CD8-positive, alpha-beta memory T cell (primary cell): Measurements from ENCODE around the gene LRCH3. TPM values are rescaled to one million over a fixed set of nuclear protein-coding genes. Genes with fewer than 3 reads are reported as not detected.

Experiments used
- CTCF ChIA-PET: fragments of 350-600 bp; sonication (Branson Sonifier 250); formaldehyde crosslinking; loops from one replicate; lab custom pipeline; 2021; ENCODE audit warnings: antibody characterized with exemption; lab: Charles Lee
- POLR2A ChIA-PET: fragments of 350-600 bp; sonication (Branson Sonifier 250); formaldehyde crosslinking; loops from one replicate; lab custom pipeline; 2021; ENCODE audit warnings: antibody characterized with exemption; lab: Charles Lee
- DNase-seq, 5 donors: peaks; one replicate each; pipeline versions ENCODE4 v3.0.0 to v3.0.0-alpha.2; 2020 to 2022; ENCODE audit warnings: mixed read lengths in 1 of 5
- H3K27ac ChIP-seq: one replicate; pipeline ENCODE4 v1.7.0; 2013; ENCODE audit warnings: low read depth, mild to moderate bottlenecking, low read length, moderate library complexity
- H3K27me3 ChIP-seq: 2 replicates; pipeline ENCODE4 v1.7.0; 2013; ENCODE audit warnings: low read length, mild to moderate bottlenecking; ENCODE audit not compliant: insufficient read depth, poor library complexity, severe bottlenecking
- H3K36me3 ChIP-seq: 2 replicates; pipeline ENCODE4 v1.7.0; 2013; ENCODE audit warnings: mild to moderate bottlenecking, low read length, moderate library complexity; ENCODE audit not compliant: insufficient read depth
- H3K4me1 ChIP-seq: 2 replicates; pipeline ENCODE4 v1.7.0; 2013; ENCODE audit warnings: mild to moderate bottlenecking, low read length, moderate library complexity; ENCODE audit not compliant: insufficient read depth
- H3K4me3 ChIP-seq: 2 replicates; pipeline ENCODE4 v1.7.0; 2013; ENCODE audit warnings: mild to moderate bottlenecking, low read length
- H3K9me3 ChIP-seq: 2 replicates; pipeline ENCODE4 v1.7.0; 2013; ENCODE audit warnings: mild to moderate bottlenecking, low read length
- H3K27ac Mint-ChIP-seq, 8 donors: one replicate each; pipeline ENCODE4 v1.8.0; 2020 to 2021; ENCODE audit warnings: mixed read lengths in 8 of 8, mild to moderate bottlenecking in 6 of 8, inconsistent platforms in 3 of 8, moderate library complexity in 3 of 8
- H3K27me3 Mint-ChIP-seq, 2 donors: one replicate each; pipeline ENCODE4 v1.8.0; 2020 to 2021; ENCODE audit warnings: mixed read lengths in 2 of 2, mild to moderate bottlenecking in 1 of 2, moderate library complexity in 1 of 2
- H3K36me3 Mint-ChIP-seq, 3 donors: one replicate each; pipeline ENCODE4 v1.8.0; 2020 to 2021; ENCODE audit warnings: mixed read lengths in 3 of 3, inconsistent platforms in 1 of 3, mild to moderate bottlenecking in 1 of 3
- H3K4me1 Mint-ChIP-seq, 3 donors: one replicate each; pipeline ENCODE4 v1.8.0; 2020 to 2021; ENCODE audit warnings: mixed read lengths in 3 of 3, inconsistent platforms in 1 of 3, mild to moderate bottlenecking in 1 of 3
- H3K4me3 Mint-ChIP-seq, 7 donors: one replicate each; pipeline ENCODE4 v1.8.0; 2020 to 2021; ENCODE audit warnings: mixed read lengths in 7 of 7, mild to moderate bottlenecking in 6 of 7, moderate library complexity in 4 of 7, inconsistent platforms in 2 of 7
- H3K9me3 Mint-ChIP-seq, 5 donors: one replicate each; pipeline ENCODE4 v1.8.0; 2020 to 2022; ENCODE audit warnings: mixed read lengths in 5 of 5, mild to moderate bottlenecking in 3 of 5, moderate library complexity in 2 of 5, inconsistent platforms in 1 of 5
- polyA plus RNA-seq: library from polyadenylated mRNA; unstranded; fragments of 300-500 nt; fragmentation: Illumina TruSeq; gene quantifications from one replicate; pipeline ENCODE4 v1.2.3, GENCODE V29; 2021
- total RNA-seq, 2 experiments: library from RNA; stranded (reverse); gene quantifications; one replicate each; pipeline ENCODE4 v1.2.3, GENCODE V29; 2021

Gene LRCH3
- total and polyA plus RNA-seq, 3 experiments from 2014 or later = 26.5 to 56.3 (median 51.2) TPM

- no peak overlapping the region for H3K27ac ChIP-seq
- H3K9me3 ChIP-seq = no peaks in the 10 kb centered on the region
- H3K27ac Mint-ChIP-seq = no peak overlapping the region
- peaks cover 0 to 4% (median 0%) of the 10 kb centered on the region in 3 donors for H3K4me1 Mint-ChIP-seq
- H3K36me3 Mint-ChIP-seq = peaks cover 0 to 74% (median 20%) of the 10 kb centered on the region in 3 donors
- H3K4me3 Mint-ChIP-seq = no peak overlapping the region
- POLR2A ChIA-PET = no interaction called here
- H3K4me3 ChIP-seq = no peak overlapping the region
- H3K27me3 ChIP-seq = no peaks in the 10 kb centered on the region
- no peaks in the 10 kb centered on the region for H3K27me3 Mint-ChIP-seq
- CTCF ChIA-PET = no interaction called here
- DNase-seq = no peak
- no peaks in the 10 kb centered on the region for H3K4me1 ChIP-seq
- peaks cover 21% of the 10 kb centered on the region for H3K36me3 ChIP-seq
- no peaks in the 10 kb centered on the region for H3K9me3 Mint-ChIP-seq
Observed at GRCh38 chr3:197837282-197837681, 46.2 kb downstream of the LRCH3 start.

- Mint-ChIP-seq H3K27ac (no peak overlapping the region), H3K27me3 (no peaks in the 10 kb centered on the region), H3K4me1 (peaks cover 2 to 4% (median 4%) of the 10 kb centered on the region in 3 donors), H3K4me3 (no peak overlapping the region), H3K9me3 (no peaks in the 10 kb centered on the region), H3K36me3 (peaks cover 15 to 73% (median 23%) of the 10 kb centered on the region in 3 donors)
- Histone ChIP-seq H3K36me3 (peaks cover 24% of the 10 kb centered on the region), H3K9me3 (no peaks in the 10 kb centered on the region), H3K4me1 (no peaks in the 10 kb centered on the region), H3K27ac (no peak overlapping the region), H3K27me3 (no peaks in the 10 kb centered on the region), H3K4me3 (no peak overlapping the region)
- POLR2A ChIA-PET = no interaction called here
- CTCF ChIA-PET = interaction anchor here (1.2 kb wide), 1 partner anchor 48 kb away, joined by 4 read pairs; no protein-coding TSS in a partner anchor
- no peak for DNase-seq
Observed at GRCh38 chr3:197841789-197842188, 50.7 kb downstream of the LRCH3 start.

GRCh38 chr3:197846491-197846890 is 55.4 kb downstream of the LRCH3 start:
- no peak overlapping the region for H3K4me3 Mint-ChIP-seq
- DNase-seq = no peak
- H3K27me3 ChIP-seq = no peaks in the 10 kb centered on the region
- H3K9me3 ChIP-seq = no peaks in the 10 kb centered on the region
- peaks cover 14 to 27% (median 25%) of the 10 kb centered on the region in 3 donors for H3K4me1 Mint-ChIP-seq
- no peaks in the 10 kb centered on the region for H3K9me3 Mint-ChIP-seq
- H3K27ac ChIP-seq = no peak overlapping the region
- H3K27ac Mint-ChIP-seq = peak overlapping the region in 4 of 8 donors; percentile 0 to 78 (median 42)
- CTCF ChIA-PET = no interaction called here
- H3K4me3 ChIP-seq = no peak overlapping the region
- no peaks in the 10 kb centered on the region for H3K27me3 Mint-ChIP-seq
- H3K36me3 Mint-ChIP-seq = peaks cover 19 to 73% (median 28%) of the 10 kb centered on the region in 3 donors
- POLR2A ChIA-PET = no interaction called here
- peaks cover 10% of the 10 kb centered on the region for H3K36me3 ChIP-seq
- peaks cover 17% of the 10 kb centered on the region for H3K4me1 ChIP-seq

GRCh38 chr3:197847866-197848401 is 56.9 kb downstream of the LRCH3 start:
- H3K27ac ChIP-seq = peak overlapping the region; percentile 32
- H3K4me1 Mint-ChIP-seq = peaks cover 14 to 27% (median 25%) of the 10 kb centered on the region in 3 donors
- ChIA-PET POLR2A (interaction anchor here (0.7 to 1.1 kb wide), 2 partner anchors 28 to 97 kb away, joined by 3 read pairs; no protein-coding TSS in a partner anchor), CTCF (interaction anchor here (1.5 kb wide), 1 partner anchor 58 kb away, joined by 3 read pairs; no protein-coding TSS in a partner anchor)
- DNase-seq = peak in 2 of 5 donors; percentile 30 to 54
- H3K36me3 ChIP-seq = peaks cover 17% of the 10 kb centered on the region
- H3K4me1 ChIP-seq = peaks cover 17% of the 10 kb centered on the region
- peak overlapping the region; percentile 73 to 96 (median 94) for H3K27ac Mint-ChIP-seq
- no peaks in the 10 kb centered on the region for H3K27me3 Mint-ChIP-seq
- peak overlapping the region; percentile 51 for H3K4me3 ChIP-seq
- peaks cover 19 to 74% (median 30%) of the 10 kb centered on the region in 3 donors for H3K36me3 Mint-ChIP-seq
- peak overlapping the region; percentile 57 to 84 (median 78) for H3K4me3 Mint-ChIP-seq
- no peaks in the 10 kb centered on the region for H3K27me3 ChIP-seq
- H3K9me3 ChIP-seq = no peaks in the 10 kb centered on the region
- H3K9me3 Mint-ChIP-seq = no peaks in the 10 kb centered on the region

GRCh38 chr3:197854596-197855343 is 63.7 kb downstream of the LRCH3 start:
- no peaks in the 10 kb centered on the region for H3K9me3 ChIP-seq
- H3K4me3 ChIP-seq = no peak overlapping the region
- H3K27me3 Mint-ChIP-seq = no peaks in the 10 kb centered on the region
- POLR2A ChIA-PET = no interaction called here
- H3K9me3 Mint-ChIP-seq = no peaks in the 10 kb centered on the region
- no peak for DNase-seq
- no peaks in the 10 kb centered on the region for H3K4me1 Mint-ChIP-seq
- H3K27me3 ChIP-seq = no peaks in the 10 kb centered on the region
- peaks cover 28% of the 10 kb centered on the region for H3K36me3 ChIP-seq
- H3K27ac ChIP-seq = no peak overlapping the region
- no peaks in the 10 kb centered on the region for H3K4me1 ChIP-seq
- no peak overlapping the region for H3K27ac Mint-ChIP-seq
- no peak overlapping the region for H3K4me3 Mint-ChIP-seq
- CTCF ChIA-PET = no interaction called here
- H3K36me3 Mint-ChIP-seq = peaks cover 4 to 80% (median 31%) of the 10 kb centered on the region in 3 donors

GRCh38 chr3:197855571-197855970 is 64.5 kb downstream of the LRCH3 start:
- DNase-seq = no peak
- H3K27ac Mint-ChIP-seq = no peak overlapping the region
- no peaks in the 10 kb centered on the region for H3K4me1 Mint-ChIP-seq
- Histone ChIP-seq H3K4me1 (no peaks in the 10 kb centered on the region), H3K9me3 (no peaks in the 10 kb centered on the region), H3K36me3 (peaks cover 28% of the 10 kb centered on the region), H3K27ac (no peak overlapping the region), H3K27me3 (no peaks in the 10 kb centered on the region), H3K4me3 (no peak overlapping the region)
- ChIA-PET POLR2A (no interaction called here), CTCF (no interaction called here)
- H3K36me3 Mint-ChIP-seq = peaks cover 4 to 79% (median 27%) of the 10 kb centered on the region in 3 donors
- H3K4me3 Mint-ChIP-seq = no peak overlapping the region
- H3K9me3 Mint-ChIP-seq = no peaks in the 10 kb centered on the region
- H3K27me3 Mint-ChIP-seq = no peaks in the 10 kb centered on the region

GRCh38 chr3:197856199-197856816 is 65.3 kb downstream of the LRCH3 start:
- no peak overlapping the region for H3K27ac ChIP-seq
- CTCF ChIA-PET = no interaction called here
- Mint-ChIP-seq H3K4me3 (no peak overlapping the region), H3K27me3 (no peaks in the 10 kb centered on the region), H3K9me3 (no peaks in the 10 kb centered on the region), H3K27ac (no peak overlapping the region), H3K36me3 (peaks cover 4 to 78% (median 24%) of the 10 kb centered on the region in 3 donors), H3K4me1 (peaks cover 0 to 6% (median 3%) of the 10 kb centered on the region in 3 donors)
- no peaks in the 10 kb centered on the region for H3K9me3 ChIP-seq
- POLR2A ChIA-PET = no interaction called here
- no peak for DNase-seq
- peaks cover 28% of the 10 kb centered on the region for H3K36me3 ChIP-seq
- no peaks in the 10 kb centered on the region for H3K27me3 ChIP-seq
- no peaks in the 10 kb centered on the region for H3K4me1 ChIP-seq
- H3K4me3 ChIP-seq = no peak overlapping the region

- no peaks in the 10 kb centered on the region for H3K9me3 Mint-ChIP-seq
- no peak for DNase-seq
- H3K27ac Mint-ChIP-seq = no peak overlapping the region
- no peak overlapping the region for H3K27ac ChIP-seq
- ChIA-PET POLR2A (no interaction called here), CTCF (no interaction called here)
- H3K4me3 ChIP-seq = no peak overlapping the region
- peaks cover 16% of the 10 kb centered on the region for H3K36me3 ChIP-seq
- H3K27me3 Mint-ChIP-seq = no peaks in the 10 kb centered on the region
- H3K4me1 Mint-ChIP-seq = peaks cover 0 to 6% (median 3%) of the 10 kb centered on the region in 3 donors
- H3K4me1 ChIP-seq = no peaks in the 10 kb centered on the region
- H3K9me3 ChIP-seq = no peaks in the 10 kb centered on the region
- H3K4me3 Mint-ChIP-seq = no peak overlapping the region
- H3K36me3 Mint-ChIP-seq = peaks cover 4 to 71% (median 20%) of the 10 kb centered on the region in 3 donors
- no peaks in the 10 kb centered on the region for H3K27me3 ChIP-seq
Observed at GRCh38 chr3:197858133-197858532, 67.1 kb downstream of the LRCH3 start.
